Ovary (tissue), 3 donors: Measurements from ENCODE around the gene DDIT3.

Experiments used
- POLR2A ChIP-seq: fragments of 450-650 bp; IDR thresholded peaks from one replicate; pipeline ENCODE4 v1.6.1; 2017; ENCODE audit warnings: antibody characterized with exemption, mild to moderate bottlenecking, moderate library complexity
- TF ChIP-seq, protein P1 (sequence below), 3 donors: fragments of 450-650 bp in 2 of 3; fragments of 200-600 bp in 1 of 3; IDR thresholded peaks; one replicate each; pipeline versions ENCODE4 v1.5.1 to v1.8.0; 2016 to 2022; ENCODE audit warnings: antibody characterized with exemption in 3 of 3, mild to moderate bottlenecking in 1 of 3
- donor health status: DM: no; HTN: no; CAD: no.

DNA sequence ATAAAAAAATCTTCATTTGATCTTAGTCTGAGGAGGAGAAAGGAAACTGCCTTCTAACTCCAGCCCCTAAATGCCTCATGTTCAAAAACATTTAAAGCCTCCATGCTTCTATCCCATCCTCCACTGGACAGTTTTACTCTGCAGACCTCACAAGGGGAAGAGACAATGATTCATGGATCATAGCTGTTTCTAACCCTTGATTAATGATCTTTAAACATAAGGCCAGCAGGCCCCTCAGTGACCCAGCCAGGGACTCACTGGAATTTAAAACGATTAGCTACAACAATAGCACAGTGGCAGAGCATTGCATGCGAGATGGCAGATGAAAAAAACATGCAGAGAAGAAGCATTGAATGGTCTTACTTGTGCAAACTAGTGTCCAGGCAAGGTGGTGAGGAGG, 20.7 kb upstream of the DDIT3 start:
- TF ChIP-seq, protein P1, sequence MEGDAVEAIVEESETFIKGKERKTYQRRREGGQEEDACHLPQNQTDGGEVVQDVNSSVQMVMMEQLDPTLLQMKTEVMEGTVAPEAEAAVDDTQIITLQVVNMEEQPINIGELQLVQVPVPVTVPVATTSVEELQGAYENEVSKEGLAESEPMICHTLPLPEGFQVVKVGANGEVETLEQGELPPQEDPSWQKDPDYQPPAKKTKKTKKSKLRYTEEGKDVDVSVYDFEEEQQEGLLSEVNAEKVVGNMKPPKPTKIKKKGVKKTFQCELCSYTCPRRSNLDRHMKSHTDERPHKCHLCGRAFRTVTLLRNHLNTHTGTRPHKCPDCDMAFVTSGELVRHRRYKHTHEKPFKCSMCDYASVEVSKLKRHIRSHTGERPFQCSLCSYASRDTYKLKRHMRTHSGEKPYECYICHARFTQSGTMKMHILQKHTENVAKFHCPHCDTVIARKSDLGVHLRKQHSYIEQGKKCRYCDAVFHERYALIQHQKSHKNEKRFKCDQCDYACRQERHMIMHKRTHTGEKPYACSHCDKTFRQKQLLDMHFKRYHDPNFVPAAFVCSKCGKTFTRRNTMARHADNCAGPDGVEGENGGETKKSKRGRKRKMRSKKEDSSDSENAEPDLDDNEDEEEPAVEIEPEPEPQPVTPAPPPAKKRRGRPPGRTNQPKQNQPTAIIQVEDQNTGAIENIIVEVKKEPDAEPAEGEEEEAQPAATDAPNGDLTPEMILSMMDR (IDR thresholded peaks at IDR 0.05) = no peak
- TF ChIP-seq POLR2A = no peak
